Stomach smooth muscle (tissue), 2 donors: Measurements from ENCODE around the gene GNAI3.

Experiments
- H3K27ac ChIP-seq: one replicate; pipeline ENCODE4 v1.7.0; 2013; ENCODE audit warnings: mild to moderate bottlenecking, low read length, inconsistent platforms
- H3K27me3 ChIP-seq, 2 donors: one replicate each; pipeline ENCODE4 v1.7.0; 2013; ENCODE audit warnings: low read length in 2 of 2; ENCODE audit not compliant: insufficient read depth in 2 of 2, control insufficient read depth in 1 of 2
- H3K36me3 ChIP-seq, 2 donors: one replicate each; pipeline ENCODE4 v1.7.0; 2013; ENCODE audit warnings: low read length in 2 of 2; ENCODE audit not compliant: control insufficient read depth in 2 of 2, insufficient read depth in 2 of 2
- H3K4me1 ChIP-seq: one replicate; pipeline ENCODE4 v1.7.0; 2013; ENCODE audit warnings: low read length; ENCODE audit not compliant: control insufficient read depth, insufficient read depth
- H3K4me3 ChIP-seq, 2 donors: one replicate each; pipeline ENCODE4 v1.7.0; 2013; ENCODE audit warnings: low read length in 2 of 2
- H3K9ac ChIP-seq, 2 donors: one replicate each; pipeline ENCODE4 v1.7.0; 2013; ENCODE audit warnings: low read length in 2 of 2, mild to moderate bottlenecking in 1 of 2
- H3K9me3 ChIP-seq, 2 donors: one replicate each; pipeline ENCODE4 v1.7.0; 2013; ENCODE audit warnings: low read length in 2 of 2; ENCODE audit not compliant: control insufficient read depth in 2 of 2
- donor health status: healthy.
- donor health status: Pancreatic carcinoma.

GNAI3 gene

DNA sequence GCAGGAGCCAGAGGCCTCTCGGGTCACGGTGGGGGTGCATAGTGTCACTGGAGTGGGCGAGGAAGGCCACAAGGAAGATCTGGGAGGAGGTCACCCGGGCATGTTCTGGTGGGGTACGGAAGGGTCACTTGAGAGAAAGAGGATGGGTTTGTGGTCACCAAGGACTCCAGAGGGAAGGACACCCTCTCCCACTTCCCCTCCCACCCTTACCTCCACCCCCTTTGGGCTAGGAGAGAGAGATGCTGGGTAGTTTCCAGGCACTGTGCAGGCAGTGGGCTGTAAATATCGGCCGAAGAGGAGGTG is 39.6 kb upstream of the GNAI3 start:
- Histone ChIP-seq H3K4me1 (peaks cover 32% of the 10 kb centered on the region), H3K4me3 (peak overlapping the region; percentile 78 to 88), H3K36me3 (peaks cover 7 to 9% of the 10 kb centered on the region in 2 donors), H3K27me3 (no peaks in the 10 kb centered on the region), H3K27ac (no peak overlapping the region), H3K9me3 (no peaks in the 10 kb centered on the region), H3K9ac (peak overlapping the region; percentile 74)

DNA sequence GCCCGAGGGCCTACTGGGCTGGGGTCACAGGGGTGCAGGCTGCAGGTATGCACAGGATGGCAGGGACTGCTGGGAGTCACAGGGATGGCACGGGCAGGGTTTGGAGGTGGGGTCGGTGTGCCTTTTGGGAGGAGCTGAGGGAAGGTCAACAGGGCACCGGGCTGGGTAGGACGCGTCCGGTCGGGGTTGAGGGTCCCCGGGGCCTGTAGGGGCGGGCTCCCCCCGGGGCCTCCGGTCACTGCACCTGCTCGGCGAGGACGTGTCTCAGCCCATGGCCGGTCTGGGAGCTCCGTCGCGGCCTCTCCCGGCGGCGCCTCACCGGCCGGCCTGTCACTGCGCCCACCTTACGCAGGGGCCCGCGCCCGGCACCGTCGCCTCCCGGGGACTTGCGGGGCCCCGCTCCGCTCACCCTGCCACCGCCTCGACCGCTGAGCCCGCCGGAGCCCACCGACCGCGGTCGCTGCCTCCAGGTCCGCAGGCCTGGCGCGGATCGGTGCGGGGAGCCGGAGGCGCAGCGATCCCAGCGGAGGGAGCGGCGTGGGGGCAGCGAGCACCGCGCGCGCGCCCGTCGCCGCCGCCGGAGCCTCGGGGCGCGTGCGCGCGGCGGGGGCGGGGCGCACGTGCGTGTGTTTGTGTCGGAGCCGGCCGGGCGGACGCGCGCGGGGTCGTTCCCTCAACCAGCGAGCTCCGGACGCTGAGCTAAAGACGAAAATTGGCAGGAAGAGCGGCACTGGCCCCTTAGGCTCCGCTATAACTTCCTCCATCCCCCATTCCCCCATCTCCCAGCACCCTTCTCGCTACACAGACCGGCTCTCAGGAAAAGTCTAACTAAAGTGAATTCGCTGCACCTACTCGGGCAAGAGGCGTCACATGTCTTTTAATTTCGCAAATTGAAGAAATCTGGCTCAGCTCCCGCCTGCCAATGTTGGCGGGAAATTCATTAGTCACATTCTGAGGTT is 39.0 kb upstream of the GNAI3 start, which contains the start of gene AMIGO1:
Gene AMIGO1 (minus strand): TSS at position 552 of the 959 bp plus-strand sequence. CDS start 815 bp downstream, outside the sequence.
- Histone ChIP-seq H3K36me3 (peaks cover 7 to 9% of the 10 kb centered on the region in 2 donors), H3K27me3 (no peaks in the 10 kb centered on the region), H3K9ac (peak within 1 kb of the TSS; percentile 74 to 81), H3K4me1 (peaks cover 32% of the 10 kb centered on the region), H3K4me3 (peak within 1 kb of the TSS; percentile 88 to 91), H3K27ac (peak within 1 kb of the TSS; percentile 11), H3K9me3 (no peaks in the 10 kb centered on the region)

DNA sequence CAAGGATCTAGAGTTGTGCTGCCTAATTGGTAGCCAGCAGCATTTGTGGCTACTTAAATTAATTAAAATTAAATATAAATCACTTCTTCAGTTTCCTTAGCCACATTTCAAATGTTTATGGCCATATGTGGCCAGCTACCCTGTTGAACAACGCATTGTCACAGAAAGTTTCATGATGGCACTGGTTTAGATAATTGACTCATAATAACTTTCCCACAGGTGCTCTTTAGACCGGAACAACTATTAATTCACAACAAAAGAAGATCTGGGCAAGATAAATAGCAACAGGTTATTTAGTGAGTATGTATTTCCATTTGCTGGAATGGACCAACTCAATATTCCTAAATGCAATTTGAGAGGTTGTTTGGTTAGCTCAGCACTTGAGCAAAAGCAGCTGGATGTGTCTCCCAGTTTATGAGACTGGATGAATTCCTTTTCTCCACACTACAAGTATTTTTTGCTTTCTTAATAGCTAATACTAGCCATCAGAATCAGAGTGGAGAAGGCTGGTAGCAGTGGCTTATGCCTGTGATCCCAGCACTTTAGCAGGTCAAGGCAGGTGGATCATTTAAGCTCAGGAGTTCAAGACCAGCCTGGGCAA is 35.2 kb upstream of the GNAI3 start:
- peaks cover 0 to under 1% of the 10 kb centered on the region in 2 donors for H3K36me3 ChIP-seq
- H3K27me3 ChIP-seq, result no peaks in the 10 kb centered on the region
- no peak overlapping the region for H3K9ac ChIP-seq
- H3K4me1 ChIP-seq, result peaks cover 19% of the 10 kb centered on the region
- H3K9me3 ChIP-seq, result no peaks in the 10 kb centered on the region
- H3K4me3 ChIP-seq, result no peak overlapping the region
- H3K27ac ChIP-seq, result no peak overlapping the region

DNA sequence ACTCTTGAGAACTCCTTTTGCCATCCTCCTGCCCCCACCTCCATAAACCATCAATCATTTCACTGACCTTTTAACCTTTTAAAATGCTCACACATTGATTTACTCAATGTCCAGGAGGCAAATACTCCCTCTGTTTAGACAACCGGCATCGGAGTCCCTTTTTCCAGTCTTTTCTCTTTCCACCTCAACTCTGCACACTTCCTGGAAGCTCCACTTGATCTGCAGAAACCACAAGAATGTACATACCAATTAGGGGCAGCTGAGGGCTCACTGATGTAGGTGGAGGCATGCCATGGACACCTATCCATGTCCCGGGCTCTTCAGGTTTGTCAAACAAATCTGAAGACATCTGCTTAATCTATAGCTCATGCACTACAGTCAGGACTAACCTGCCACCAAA is 33.6 kb upstream of the GNAI3 start:
- Histone ChIP-seq H3K4me3 (no peak overlapping the region), H3K4me1 (peaks cover 7% of the 10 kb centered on the region), H3K9ac (no peak overlapping the region), H3K27me3 (no peaks in the 10 kb centered on the region), H3K27ac (no peak overlapping the region), H3K9me3 (no peaks in the 10 kb centered on the region), H3K36me3 (no peaks in the 10 kb centered on the region)

DNA sequence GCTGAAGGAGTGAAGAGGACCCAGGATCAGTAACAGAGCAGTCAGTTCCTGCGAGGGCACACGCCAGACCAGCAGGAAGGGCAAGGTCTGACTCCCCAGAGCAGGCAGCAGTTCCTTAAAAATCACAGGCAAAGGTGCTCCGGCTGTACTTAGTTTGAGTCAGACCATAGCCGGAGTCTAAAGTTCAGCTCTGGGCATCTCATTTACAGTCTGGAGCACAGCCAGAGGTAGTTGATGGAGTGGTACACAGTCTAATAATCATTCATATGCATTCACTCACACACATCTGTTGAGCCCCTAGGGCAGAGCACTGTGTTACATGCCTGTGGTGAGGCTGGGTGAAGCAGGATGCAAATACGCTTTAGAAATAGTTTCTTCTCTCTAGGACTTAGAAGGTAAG is 31.5 kb upstream of the GNAI3 start:
- Histone ChIP-seq H3K27ac (no peak overlapping the region), H3K4me1 (no peaks in the 10 kb centered on the region), H3K36me3 (no peaks in the 10 kb centered on the region), H3K9me3 (no peaks in the 10 kb centered on the region), H3K27me3 (peaks cover 0 to 2% of the 10 kb centered on the region in 2 donors), H3K4me3 (no peak overlapping the region), H3K9ac (no peak overlapping the region)

DNA sequence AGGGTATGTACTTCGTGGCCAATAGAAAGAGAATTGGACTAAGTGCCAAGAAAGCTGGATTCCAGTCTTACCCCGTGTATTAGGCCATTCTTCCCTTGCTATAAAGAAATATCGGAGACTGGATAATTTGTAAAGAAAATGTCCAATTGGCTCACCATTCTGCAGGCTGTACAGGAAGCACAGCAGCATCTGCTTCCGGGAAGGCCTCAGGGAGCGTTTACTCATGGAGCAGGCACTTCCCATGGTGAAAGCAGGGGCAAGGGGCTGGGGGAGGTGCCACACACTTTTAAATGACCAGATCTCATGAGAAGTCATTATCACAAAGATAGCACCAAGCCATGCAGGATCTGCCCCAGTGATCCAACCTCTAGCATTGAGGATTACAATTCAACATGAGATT is 31.1 kb upstream of the GNAI3 start:
- Histone ChIP-seq H3K27ac (no peak overlapping the region), H3K4me3 (no peak overlapping the region), H3K36me3 (no peaks in the 10 kb centered on the region), H3K9ac (no peak overlapping the region), H3K4me1 (no peaks in the 10 kb centered on the region), H3K27me3 (peaks cover 0 to 2% of the 10 kb centered on the region in 2 donors), H3K9me3 (no peaks in the 10 kb centered on the region)

DNA sequence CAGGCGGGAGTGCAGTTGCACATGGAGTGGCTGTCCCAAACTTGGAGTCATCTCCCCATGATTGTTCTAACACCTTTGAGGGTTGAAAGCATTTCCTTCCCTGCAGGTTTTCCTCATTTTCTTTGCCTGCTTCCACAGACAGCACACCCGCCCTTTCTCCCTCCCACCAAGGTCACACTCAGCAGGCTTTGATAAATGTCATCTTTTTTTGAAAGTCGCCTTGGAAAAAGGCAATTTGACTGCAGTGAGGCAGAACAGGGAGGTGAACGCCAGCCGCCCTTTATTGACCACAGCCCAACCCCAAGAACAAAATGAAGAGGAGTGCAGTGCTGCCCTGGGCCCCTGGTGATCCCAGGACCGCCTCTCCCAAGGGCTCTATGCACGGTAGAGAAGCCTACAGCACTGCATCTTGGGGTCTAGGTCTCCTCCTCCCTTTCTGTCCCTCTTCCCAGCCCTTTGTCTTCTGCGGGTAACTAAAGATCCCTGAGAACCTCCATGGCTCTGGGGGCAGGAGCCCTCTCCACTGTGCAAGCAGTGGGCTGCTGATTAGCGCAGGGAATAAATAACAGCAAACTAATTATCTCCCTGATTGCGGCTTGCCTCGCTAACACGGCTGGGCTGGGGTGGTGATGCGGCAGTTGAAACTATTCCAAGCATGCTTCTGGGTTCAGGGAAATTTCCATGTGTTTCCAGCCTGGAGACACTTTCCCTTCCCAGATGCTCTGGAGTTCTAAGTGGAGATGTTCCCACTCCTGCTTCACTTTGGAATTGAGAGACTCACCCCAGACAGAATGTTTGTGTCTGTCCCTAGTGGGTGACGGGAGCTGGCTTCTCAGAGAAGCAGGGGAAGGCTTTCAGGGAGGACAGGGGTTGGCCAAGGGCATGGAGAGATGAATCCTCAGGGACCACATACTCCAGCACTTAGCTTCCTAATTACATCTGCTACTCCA is 27.1 kb upstream of the GNAI3 start:
- Histone ChIP-seq H3K9ac (no peak overlapping the region), H3K9me3 (no peaks in the 10 kb centered on the region), H3K27me3 (peaks cover 0 to 4% of the 10 kb centered on the region in 2 donors), H3K4me3 (no peak overlapping the region), H3K4me1 (no peaks in the 10 kb centered on the region), H3K27ac (no peak overlapping the region), H3K36me3 (no peaks in the 10 kb centered on the region)

DNA sequence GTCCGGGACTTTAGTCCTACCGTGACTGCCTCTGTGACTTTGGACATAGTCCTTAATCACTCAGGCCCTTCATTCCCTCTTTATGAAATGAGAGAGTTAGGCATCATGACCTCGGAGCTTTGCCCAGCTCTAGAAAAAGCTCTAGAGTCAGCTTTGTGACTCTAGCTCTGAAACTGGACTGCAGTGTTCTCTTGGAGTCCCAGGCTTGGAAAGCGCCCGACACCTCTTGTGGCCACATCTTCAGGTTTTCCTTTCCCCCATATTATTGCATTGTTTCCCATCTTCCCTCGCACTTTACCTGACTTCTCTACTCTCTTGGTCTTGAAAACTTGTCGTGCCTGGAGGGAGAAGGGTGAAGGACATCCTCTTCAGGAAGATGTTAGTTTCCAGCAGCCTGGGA is 26.4 kb upstream of the GNAI3 start:
- H3K27ac ChIP-seq, result no peak overlapping the region
- H3K27me3 ChIP-seq, result peaks cover 0 to 4% of the 10 kb centered on the region in 2 donors
- no peak overlapping the region for H3K4me3 ChIP-seq
- no peaks in the 10 kb centered on the region for H3K36me3 ChIP-seq
- H3K9me3 ChIP-seq, result no peaks in the 10 kb centered on the region
- H3K9ac ChIP-seq, result no peak overlapping the region
- no peaks in the 10 kb centered on the region for H3K4me1 ChIP-seq

DNA sequence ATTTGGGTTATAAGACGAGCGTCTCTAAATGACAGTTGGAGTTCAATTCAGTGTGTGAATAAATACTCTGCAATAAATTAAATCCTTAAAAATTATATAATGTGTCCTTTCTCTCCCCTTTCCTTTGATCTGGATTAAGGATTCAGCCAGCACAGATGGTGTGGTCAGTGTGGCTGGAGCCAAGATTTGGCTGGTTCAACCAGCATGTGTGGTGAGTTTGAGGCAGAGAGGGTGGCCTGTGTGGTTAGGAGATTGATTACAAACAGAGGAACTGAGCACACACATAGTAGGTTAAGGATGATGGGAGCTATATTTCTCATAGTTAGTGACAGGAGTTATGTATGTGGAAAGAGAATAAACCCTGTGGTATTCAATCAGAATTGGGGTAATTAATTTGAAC is 24.7 kb upstream of the GNAI3 start:
- no peaks in the 10 kb centered on the region for H3K36me3 ChIP-seq
- no peaks in the 10 kb centered on the region for H3K9me3 ChIP-seq
- H3K4me1 ChIP-seq, result no peaks in the 10 kb centered on the region
- no peak overlapping the region for H3K27ac ChIP-seq
- H3K27me3 ChIP-seq, result peaks cover 0 to 4% of the 10 kb centered on the region in 2 donors
- H3K4me3 ChIP-seq, result no peak overlapping the region
- H3K9ac ChIP-seq, result no peak overlapping the region

DNA sequence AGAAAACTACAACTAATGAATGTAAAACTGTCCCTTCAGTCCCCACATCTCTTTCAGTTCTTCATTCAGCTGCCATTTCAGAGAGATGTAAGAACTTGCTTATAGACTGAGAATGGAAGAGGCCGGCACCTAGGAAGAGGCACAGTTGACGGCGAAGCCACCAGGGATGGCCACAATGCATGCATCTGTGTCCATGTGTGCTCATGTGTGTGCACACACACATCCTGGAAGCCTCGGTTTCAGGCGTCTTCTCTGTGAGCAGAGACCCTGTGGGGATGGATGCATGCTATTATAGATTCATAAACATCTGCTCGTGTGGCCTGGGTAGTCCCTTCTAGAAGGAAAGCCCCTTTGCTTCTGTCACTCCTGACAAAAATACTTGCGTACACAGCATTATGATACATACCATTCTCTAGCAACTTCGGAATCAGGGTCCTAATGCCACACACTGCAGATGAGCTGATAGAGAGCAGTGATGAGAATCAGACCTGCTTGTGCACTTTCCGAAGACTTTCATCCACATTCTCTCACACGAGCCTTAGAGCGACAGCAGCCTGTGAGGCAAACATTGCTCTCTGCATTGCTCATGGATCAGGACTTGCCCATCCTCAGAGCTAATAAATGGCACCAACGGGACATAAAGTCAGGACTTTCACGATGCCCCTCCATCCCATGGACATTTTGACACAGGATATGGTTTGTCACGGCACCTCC is 21.2 kb upstream of the GNAI3 start:
- no peak overlapping the region for H3K27ac ChIP-seq
- no peaks in the 10 kb centered on the region for H3K9me3 ChIP-seq
- peaks cover 0 to 2% of the 10 kb centered on the region in 2 donors for H3K27me3 ChIP-seq
- H3K4me1 ChIP-seq, result peaks cover 19% of the 10 kb centered on the region
- no peaks in the 10 kb centered on the region for H3K36me3 ChIP-seq
- H3K9ac ChIP-seq, result no peak overlapping the region
- no peak overlapping the region for H3K4me3 ChIP-seq
